Stimulated activated CD8-positive, alpha-beta memory T cell treated with anti-CD3 and anti-CD28 coated beads, Interleukin-4, amount 100 ng/mL, for 48 hours (primary cell): ENCODE measurements around the gene CSF1.
"Not testable (repeated sequence)": the region's sequence is repeated elsewhere in the genome, so short reads cannot be mapped to it uniquely, and the experiment has no call there.

Experiments
- DNase-seq: peaks from one replicate; pipeline ENCODE4 v3.0.0-alpha.2; 2020

The CSF1 gene

GRCh38 chr1:109910123-109910962 lies at the start of gene CSF1:
Gene CSF1 (plus strand): TSS chr1:109910849. CDS start chr1:109911024, 175 bp downstream.
- DNase-seq: peak; percentile 83

- not testable (repeated sequence) for DNase-seq
Observed at GRCh38 chr1:109861616-109862015, 49.0 kb upstream of the CSF1 start.

GRCh38 chr1:109863667-109864046 lies 47.0 kb upstream of the CSF1 start:
- no peak for DNase-seq

- no peak for DNase-seq
Observed at GRCh38 chr1:109864047-109864822, 46.4 kb upstream of the CSF1 start.

GRCh38 chr1:109864930-109865612 lies 45.6 kb upstream of the CSF1 start:
- no peak for DNase-seq

- no peak for DNase-seq
Observed at GRCh38 chr1:109866071-109866470, 44.6 kb upstream of the CSF1 start.

GRCh38 chr1:109873278-109874175 lies 37.1 kb upstream of the CSF1 start:
- no peak for DNase-seq

GRCh38 chr1:109874445-109874844 lies 36.2 kb upstream of the CSF1 start:
- no peak for DNase-seq

GRCh38 chr1:109875874-109876273 lies 34.8 kb upstream of the CSF1 start:
- DNase-seq: no peak

GRCh38 chr1:109876617-109877316 lies 33.9 kb upstream of the CSF1 start:
- no peak for DNase-seq

GRCh38 chr1:109877317-109877771 lies 33.3 kb upstream of the CSF1 start:
- no peak for DNase-seq

- no peak for DNase-seq
Observed at GRCh38 chr1:109877776-109878175, 32.9 kb upstream of the CSF1 start.

- DNase-seq: no peak
Observed at GRCh38 chr1:109878531-109879104, 32.0 kb upstream of the CSF1 start.

- not testable (repeated sequence) for DNase-seq
Observed at GRCh38 chr1:109879371-109879770, 31.3 kb upstream of the CSF1 start.

- no peak for DNase-seq
Observed at GRCh38 chr1:109879881-109880525, 30.6 kb upstream of the CSF1 start.

- no peak for DNase-seq
Observed at GRCh38 chr1:109880971-109881894, 29.4 kb upstream of the CSF1 start.

- DNase-seq: no peak
Observed at GRCh38 chr1:109881906-109882287, 28.8 kb upstream of the CSF1 start.

- DNase-seq: no peak
Observed at GRCh38 chr1:109882288-109883245, 28.1 kb upstream of the CSF1 start.
